ENCODE measurements around the gene PRKD1.

GRCh38 chr14:29757711-29758233 lies 169.9 kb downstream of the PRKD1 start:
- no peak for TF ChIP-seq EZH2 (IDR thresholded peaks at IDR 0.05; ENCODE audit: low read length, missing control alignments)
- no peak for TF ChIP-seq CTCF (conservative IDR thresholded peaks at IDR 0.05 in 1 of 2, IDR thresholded peaks at IDR 0.05 in 1 of 2; ENCODE audit: low read depth in 1 of 2, low read length in 2 of 2)
